GM19328 (cell line): ENCODE measurements around the gene EXOC4.

Source experiments
- ATAC-seq: cut with Tn5 transposase; IDR thresholded peaks from one replicate; pipeline ENCODE4 v1.9.1; 2021; ENCODE audit warnings: mild to moderate bottlenecking, moderate library complexity; ENCODE audit not compliant: unreplicated experiment

Gene EXOC4

GRCh38 chr7:133815611-133816210 is 562.8 kb downstream of the EXOC4 start:
- no peak for ATAC-seq

- ATAC-seq = no peak
These were observed 566.8 kb downstream of the EXOC4 start for GRCh38 chr7:133819695-133820094.

- no peak for ATAC-seq
These were observed 567.7 kb downstream of the EXOC4 start for GRCh38 chr7:133820584-133820983.

GRCh38 chr7:133821171-133821570 is 568.3 kb downstream of the EXOC4 start:
- no peak for ATAC-seq

- ATAC-seq = no peak
These were observed 569.2 kb downstream of the EXOC4 start for GRCh38 chr7:133822001-133822641.

GRCh38 chr7:133822868-133823552 is 570.1 kb downstream of the EXOC4 start:
- ATAC-seq = no peak

GRCh38 chr7:133824132-133824531 is 571.3 kb downstream of the EXOC4 start:
- no peak for ATAC-seq

- no peak for ATAC-seq
These were observed 575.1 kb downstream of the EXOC4 start for GRCh38 chr7:133827707-133828623.

- ATAC-seq = no peak
These were observed 576.0 kb downstream of the EXOC4 start for GRCh38 chr7:133828906-133829305.

GRCh38 chr7:133829336-133829897 is 576.5 kb downstream of the EXOC4 start:
- ATAC-seq = no peak

- no peak for ATAC-seq
These were observed 577.2 kb downstream of the EXOC4 start for GRCh38 chr7:133830081-133830480.

GRCh38 chr7:133836666-133837065 is 583.8 kb downstream of the EXOC4 start:
- ATAC-seq = no peak

- ATAC-seq = no peak
These were observed 584.3 kb downstream of the EXOC4 start for GRCh38 chr7:133837224-133837623.

- ATAC-seq = no peak
These were observed 586.2 kb downstream of the EXOC4 start for GRCh38 chr7:133839121-133839520.

GRCh38 chr7:133843341-133843740 is 590.5 kb downstream of the EXOC4 start:
- ATAC-seq = no peak

GRCh38 chr7:133845005-133845404 is 592.1 kb downstream of the EXOC4 start:
- no peak for ATAC-seq

- no peak for ATAC-seq
These were observed 593.5 kb downstream of the EXOC4 start for GRCh38 chr7:133846203-133846945.

GRCh38 chr7:133850497-133851280 is 597.8 kb downstream of the EXOC4 start:
- no peak for ATAC-seq

GRCh38 chr7:133851411-133851810 is 598.5 kb downstream of the EXOC4 start:
- no peak for ATAC-seq
